SU-DHL-6 (cell line): Measurements from ENCODE around the gene OR52A1.
"Not testable (repeated sequence)": the region's sequence is repeated elsewhere in the genome, so short reads cannot be mapped to it uniquely, and the experiment has no call there.

Experiments used
- CTCF ChIP-seq: fragments of 200-600 bp; sonication (generic); IDR thresholded peaks from one replicate; pipeline ENCODE4 v1.5.1; 2017; ENCODE audit warnings: antibody characterized with exemption, mild to moderate bottlenecking, low read length, moderate library complexity; ENCODE audit not compliant: insufficient read depth, poor library complexity, severe bottlenecking
- EZH2phosphoT487 ChIP-seq: fragments of 200-600 bp; sonication (generic), shearing (Covaris generic); conservative IDR thresholded peaks from 2 replicates; pipeline ENCODE4 v1.6.1; 2018; ENCODE audit warnings: mild to moderate bottlenecking, antibody characterized with exemption, low read length, moderate library complexity, mixed read lengths

GRCh38 chr11:5160217-5160616 is 5.7 kb upstream of the OR52A1 start:
- TF ChIP-seq CTCF, EZH2phosphoT487: not testable (repeated sequence)
